ENCODE measurements around the gene PKHD1. TPM values are rescaled to one million over a fixed set of nuclear protein-coding genes. Genes with fewer than 3 reads are reported as not detected.
A peak's percentile ranks its signal among the peaks of the same experiment; 100 is the strongest.

The PKHD1 gene
- total RNA-seq, 1 donor from 2014 or later = 0.16 TPM

DNA sequence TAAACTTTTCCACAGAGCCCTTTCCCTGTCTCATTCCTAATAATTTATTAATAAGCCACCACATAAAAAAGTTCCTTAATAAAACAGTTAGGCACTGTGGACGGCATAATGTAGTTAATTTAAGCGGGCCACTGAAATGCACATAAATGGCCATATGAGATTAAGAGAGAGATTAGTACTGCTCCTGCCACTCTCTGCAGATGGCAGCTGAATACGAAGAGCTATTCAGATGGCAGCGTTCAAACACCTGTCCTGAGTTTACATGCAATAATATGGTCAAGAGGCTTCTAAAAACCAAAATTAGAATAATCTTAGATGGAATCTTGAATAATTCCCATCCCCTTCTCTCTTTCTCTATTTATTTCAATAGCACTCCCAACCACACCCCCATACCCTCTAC is 461.8 kb downstream of the PKHD1 start:
- TF ChIP-seq, protein P1, sequence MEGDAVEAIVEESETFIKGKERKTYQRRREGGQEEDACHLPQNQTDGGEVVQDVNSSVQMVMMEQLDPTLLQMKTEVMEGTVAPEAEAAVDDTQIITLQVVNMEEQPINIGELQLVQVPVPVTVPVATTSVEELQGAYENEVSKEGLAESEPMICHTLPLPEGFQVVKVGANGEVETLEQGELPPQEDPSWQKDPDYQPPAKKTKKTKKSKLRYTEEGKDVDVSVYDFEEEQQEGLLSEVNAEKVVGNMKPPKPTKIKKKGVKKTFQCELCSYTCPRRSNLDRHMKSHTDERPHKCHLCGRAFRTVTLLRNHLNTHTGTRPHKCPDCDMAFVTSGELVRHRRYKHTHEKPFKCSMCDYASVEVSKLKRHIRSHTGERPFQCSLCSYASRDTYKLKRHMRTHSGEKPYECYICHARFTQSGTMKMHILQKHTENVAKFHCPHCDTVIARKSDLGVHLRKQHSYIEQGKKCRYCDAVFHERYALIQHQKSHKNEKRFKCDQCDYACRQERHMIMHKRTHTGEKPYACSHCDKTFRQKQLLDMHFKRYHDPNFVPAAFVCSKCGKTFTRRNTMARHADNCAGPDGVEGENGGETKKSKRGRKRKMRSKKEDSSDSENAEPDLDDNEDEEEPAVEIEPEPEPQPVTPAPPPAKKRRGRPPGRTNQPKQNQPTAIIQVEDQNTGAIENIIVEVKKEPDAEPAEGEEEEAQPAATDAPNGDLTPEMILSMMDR (conservative IDR thresholded peaks at IDR 0.05) = no peak
- H3K27ac Mint-ChIP-seq (ENCODE audit: unreplicated experiment) = no peak overlapping the region
- no peaks in the 10 kb centered on the region for H3K27me3 Mint-ChIP-seq (ENCODE audit: low read depth)
- no peak for DNase-seq (ENCODE audit: low read depth, low spot score)
- H3K4me1 Mint-ChIP-seq = peaks cover 23% of the 10 kb centered on the region
- no peak overlapping the region for H3K4me3 Mint-ChIP-seq
- H3K9me3 Mint-ChIP-seq = peaks cover 11% of the 10 kb centered on the region
- H3K36me3 Mint-ChIP-seq (ENCODE audit: low read depth) = peaks cover 7% of the 10 kb centered on the region

DNA sequence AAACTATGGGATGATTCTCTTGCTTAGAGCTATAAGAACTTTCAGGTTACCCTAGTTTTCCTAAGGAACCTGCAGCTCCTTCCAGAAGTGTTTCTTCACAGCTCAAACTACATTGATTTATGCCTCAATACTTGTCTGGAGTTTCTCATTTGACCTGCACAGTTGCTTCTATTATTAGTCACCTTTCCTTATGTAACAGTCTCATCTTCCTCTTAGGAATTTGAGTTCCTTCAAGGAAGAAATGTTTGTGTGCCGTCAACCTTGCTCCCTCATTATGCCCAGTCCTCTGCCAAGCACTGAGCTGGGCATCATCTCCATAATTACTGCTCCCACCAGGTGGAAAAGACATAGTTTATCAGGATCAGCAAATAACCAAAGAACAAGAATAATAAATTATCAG is 466.4 kb downstream of the PKHD1 start:
- TF ChIP-seq, protein P1 (conservative IDR thresholded peaks at IDR 0.05) = no peak
- Mint-ChIP-seq H3K9me3 (peaks cover 2% of the 10 kb centered on the region), H3K4me1 (peaks cover 14% of the 10 kb centered on the region), H3K27me3 (ENCODE audit: low read depth) (no peaks in the 10 kb centered on the region), H3K4me3 (no peak overlapping the region), H3K36me3 (ENCODE audit: low read depth) (no peaks in the 10 kb centered on the region), H3K27ac (ENCODE audit: unreplicated experiment) (no peak overlapping the region)
- DNase-seq (ENCODE audit: low read depth, low spot score) = no peak

DNA sequence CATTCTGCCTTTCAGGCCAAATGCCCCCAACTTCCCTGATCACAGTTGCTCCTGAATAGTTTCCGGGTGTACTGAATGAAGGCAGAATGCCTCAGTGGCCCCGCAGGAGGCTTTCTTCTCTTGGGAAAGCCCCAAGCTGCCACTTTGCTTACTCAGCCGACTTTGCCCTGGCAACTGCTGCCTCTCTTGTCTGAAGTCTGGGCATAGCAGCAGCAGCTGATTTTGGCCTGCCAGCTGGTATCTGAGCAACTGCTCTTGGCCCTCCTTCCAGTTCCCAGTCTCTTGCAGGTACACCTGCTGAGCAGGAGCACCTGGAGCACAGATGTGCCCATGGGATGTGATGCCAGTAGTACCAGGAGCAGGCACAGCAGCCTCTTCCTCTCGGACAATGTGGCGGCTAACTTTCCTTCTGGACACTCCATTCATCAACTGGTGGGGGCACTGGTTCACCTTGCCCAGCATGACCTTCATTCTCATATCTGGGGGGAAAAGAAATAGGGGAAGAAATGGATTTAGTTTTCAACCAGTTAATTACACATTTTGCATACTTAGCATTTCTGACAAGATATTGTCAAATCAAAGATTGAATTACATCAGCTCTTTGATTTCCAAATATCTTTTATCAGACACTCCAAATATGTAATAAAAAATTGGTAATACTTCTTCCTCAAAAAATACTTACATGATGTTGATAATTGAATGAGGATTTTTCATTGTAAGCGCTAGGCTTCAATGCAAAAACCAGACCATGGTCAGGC is 468.2 kb downstream of the PKHD1 start:
- Mint-ChIP-seq H3K9me3 (peaks cover 2% of the 10 kb centered on the region), H3K4me3 (no peak overlapping the region), H3K27me3 (ENCODE audit: low read depth) (no peaks in the 10 kb centered on the region), H3K4me1 (no peaks in the 10 kb centered on the region), H3K27ac (ENCODE audit: unreplicated experiment) (no peak overlapping the region), H3K36me3 (ENCODE audit: low read depth) (no peaks in the 10 kb centered on the region)
- TF ChIP-seq, protein P1 (conservative IDR thresholded peaks at IDR 0.05) = no peak
- no peak for DNase-seq (ENCODE audit: low read depth, low spot score)

DNA sequence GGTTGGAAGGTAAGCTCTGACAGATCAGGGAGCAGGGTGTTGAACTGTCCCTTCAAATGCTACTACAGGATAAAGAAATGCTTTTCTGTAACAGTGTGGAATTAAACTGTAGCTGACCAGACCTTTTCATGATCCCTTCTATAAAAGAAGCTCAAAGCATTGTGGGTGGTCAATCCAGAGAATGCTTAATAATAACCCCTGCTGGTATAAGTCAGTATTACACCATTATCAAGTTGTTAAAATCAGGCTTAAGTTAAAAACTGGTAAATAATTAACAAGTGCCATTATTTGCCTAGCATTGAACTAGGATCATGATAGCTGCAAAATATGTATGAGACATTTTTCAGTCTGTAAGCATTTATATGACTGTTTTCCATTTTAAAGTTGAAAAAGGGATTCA is 468.9 kb downstream of the PKHD1 start:
- Mint-ChIP-seq H3K9me3 (peaks cover 2% of the 10 kb centered on the region), H3K27me3 (ENCODE audit: low read depth) (no peaks in the 10 kb centered on the region), H3K4me1 (no peaks in the 10 kb centered on the region)

DNA sequence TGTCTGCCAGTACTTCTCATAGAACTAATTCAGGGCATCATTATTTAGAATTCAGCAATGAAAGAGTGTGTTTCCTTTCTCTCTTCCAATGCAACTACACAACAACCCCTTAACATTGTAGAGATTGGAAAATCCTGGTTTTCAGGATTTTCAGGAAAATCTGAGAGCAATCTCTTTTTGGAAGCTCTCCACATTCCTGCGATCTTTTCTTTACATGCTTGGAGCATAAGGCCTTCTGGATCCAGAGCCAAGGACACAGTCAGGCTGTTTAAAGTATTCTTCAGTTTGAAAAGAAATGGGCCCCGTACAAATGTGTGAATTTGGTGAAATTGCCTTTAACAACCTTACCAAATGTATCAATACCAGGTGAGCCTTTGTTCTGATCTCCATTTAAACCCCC is 469.7 kb downstream of the PKHD1 start:
- TF ChIP-seq, protein P1 (conservative IDR thresholded peaks at IDR 0.05) = no peak
- peaks cover 4% of the 10 kb centered on the region for H3K4me1 Mint-ChIP-seq
- H3K4me3 Mint-ChIP-seq = no peak overlapping the region
- no peak for DNase-seq (ENCODE audit: low read depth, low spot score)
- no peaks in the 10 kb centered on the region for H3K27me3 Mint-ChIP-seq (ENCODE audit: low read depth)
- H3K27ac Mint-ChIP-seq (ENCODE audit: unreplicated experiment) = no peak overlapping the region
- H3K36me3 Mint-ChIP-seq (ENCODE audit: low read depth) = no peaks in the 10 kb centered on the region
- H3K9me3 Mint-ChIP-seq = peaks cover 2% of the 10 kb centered on the region

More for the DNA sequence above, 468.9 kb downstream of the PKHD1 start:
- no peaks in the 10 kb centered on the region for H3K36me3 Mint-ChIP-seq (ENCODE audit: low read depth)
- TF ChIP-seq, protein P1 (conservative IDR thresholded peaks at IDR 0.05) = peak; percentile 65
- no peak for DNase-seq (ENCODE audit: low read depth, low spot score)
- no peak overlapping the region for H3K27ac Mint-ChIP-seq (ENCODE audit: unreplicated experiment)
- H3K4me3 Mint-ChIP-seq = no peak overlapping the region

All from neural crest cell (in vitro differentiated cells).